IMR-90 (cell line): Measurements from ENCODE around the gene DAPK1. TPM values are rescaled to one million over a fixed set of nuclear protein-coding genes. Genes with fewer than 3 reads are reported as not detected.

Experiments used
- NFE2L2 ChIP-seq: fragments of 150-350 bp; IDR thresholded peaks from 2 replicates; pipeline ENCODE4 v1.6.1; 2016; ENCODE audit warnings: low read depth, mild to moderate bottlenecking, low read length
- POLR2A ChIP-seq: IDR thresholded peaks from 2 replicates; pipeline ENCODE4 v1.6.1; 2012; ENCODE audit warnings: mild to moderate bottlenecking, low read depth, low read length
- polyA plus RNA-seq, 3 experiments: library from polyadenylated mRNA; depleted of rRNA; stranded (reverse); fragments of >200 nt; gene quantifications; 2 replicates each; pipeline ENCODE4 v1.2.3, GENCODE V29; 2012; ENCODE audit warnings: low replicate concordance in 1 of 3
- total RNA-seq: library from RNA; depleted of rRNA; stranded (reverse); fragments of >200 nt; gene quantifications from 2 replicates; pipeline ENCODE4 v1.2.3, GENCODE V29; 2012
- TF ChIP-seq, protein P1 (sequence below): fragments of 150-350 bp; IDR thresholded peaks from 2 replicates; pipeline ENCODE4 v1.6.1; 2016; ENCODE audit warnings: low read depth, mild to moderate bottlenecking, low read length, moderate library complexity, borderline replicate concordance
- TF ChIP-seq, protein P2 (sequence below): fragments of 150-350 bp; IDR thresholded peaks from 2 replicates; pipeline ENCODE4 v1.6.1; 2017; ENCODE audit warnings: mild to moderate bottlenecking, antibody characterized with exemption, low read length, low read depth

Gene DAPK1
- total and polyA plus RNA-seq, 2 of the 4 experiments (the other 2 are of a cell fraction), result under 0.01 to 0.03 TPM

DNA sequence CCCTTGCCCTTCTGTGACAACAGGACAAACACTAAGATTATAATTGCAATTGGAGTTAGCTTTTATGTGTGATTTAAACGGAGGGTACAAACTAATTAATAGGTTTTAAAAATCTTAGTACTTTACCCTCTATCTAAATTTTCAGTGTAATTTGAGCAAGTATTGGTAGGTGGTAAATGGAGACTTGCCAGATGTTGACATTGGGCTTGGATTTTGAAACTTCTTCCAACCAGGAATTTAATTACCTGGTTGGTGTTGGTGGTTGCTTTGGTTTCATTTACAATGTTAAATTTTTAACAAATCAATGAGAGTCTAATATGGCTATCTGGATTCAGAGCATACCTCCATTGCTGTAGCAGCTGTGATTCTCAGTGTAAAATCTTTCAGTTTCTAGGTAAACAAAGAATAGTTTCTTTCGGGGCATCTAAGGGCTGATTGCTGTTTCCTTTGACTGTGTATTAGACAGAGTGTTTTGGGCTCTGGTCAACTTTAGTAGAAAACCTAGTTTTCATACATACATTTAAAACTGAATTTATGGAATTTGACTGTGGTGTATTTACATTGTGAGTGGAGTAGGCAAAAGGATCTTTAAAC lies 1.9 kb downstream of the DAPK1 start (continued):
- TF ChIP-seq, protein P1, sequence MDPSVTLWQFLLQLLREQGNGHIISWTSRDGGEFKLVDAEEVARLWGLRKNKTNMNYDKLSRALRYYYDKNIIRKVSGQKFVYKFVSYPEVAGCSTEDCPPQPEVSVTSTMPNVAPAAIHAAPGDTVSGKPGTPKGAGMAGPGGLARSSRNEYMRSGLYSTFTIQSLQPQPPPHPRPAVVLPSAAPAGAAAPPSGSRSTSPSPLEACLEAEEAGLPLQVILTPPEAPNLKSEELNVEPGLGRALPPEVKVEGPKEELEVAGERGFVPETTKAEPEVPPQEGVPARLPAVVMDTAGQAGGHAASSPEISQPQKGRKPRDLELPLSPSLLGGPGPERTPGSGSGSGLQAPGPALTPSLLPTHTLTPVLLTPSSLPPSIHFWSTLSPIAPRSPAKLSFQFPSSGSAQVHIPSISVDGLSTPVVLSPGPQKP, result no peak
- TF ChIP-seq NFE2L2 (no peak), POLR2A (no peak)
- TF ChIP-seq, protein P2, sequence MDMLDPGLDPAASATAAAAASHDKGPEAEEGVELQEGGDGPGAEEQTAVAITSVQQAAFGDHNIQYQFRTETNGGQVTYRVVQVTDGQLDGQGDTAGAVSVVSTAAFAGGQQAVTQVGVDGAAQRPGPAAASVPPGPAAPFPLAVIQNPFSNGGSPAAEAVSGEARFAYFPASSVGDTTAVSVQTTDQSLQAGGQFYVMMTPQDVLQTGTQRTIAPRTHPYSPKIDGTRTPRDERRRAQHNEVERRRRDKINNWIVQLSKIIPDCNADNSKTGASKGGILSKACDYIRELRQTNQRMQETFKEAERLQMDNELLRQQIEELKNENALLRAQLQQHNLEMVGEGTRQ, result no peak
